Stimulated activated CD8-positive, alpha-beta memory T cell treated with anti-CD3 and anti-CD28 coated beads, Interleukin-2, amount 100 ng/mL, for 48 hours (primary cell): ENCODE results near the gene SLC48A1.
"Not testable (repeated sequence)": the region's sequence is repeated elsewhere in the genome, so short reads cannot be mapped to it uniquely, and the experiment has no call there.

Source experiments
- DNase-seq, 2 donors: peaks; one replicate each; pipeline ENCODE4 v3.0.0-alpha.2; 2020; ENCODE audit warnings: low read depth in 2 of 2

SLC48A1 gene

GRCh38 chr12:47811581-47812484, 38.8 kb downstream of the SLC48A1 start:
- no peak for DNase-seq

GRCh38 chr12:47812797-47813510, 39.9 kb downstream of the SLC48A1 start:
- DNase-seq = peak; percentile 85 to 90

- DNase-seq = no peak
These were observed 40.6 kb downstream of the SLC48A1 start for GRCh38 chr12:47813511-47814196.

- no peak for DNase-seq
These were observed 41.6 kb downstream of the SLC48A1 start for GRCh38 chr12:47814539-47815170.

- DNase-seq = not testable (repeated sequence)
These were observed 42.4 kb downstream of the SLC48A1 start for GRCh38 chr12:47815447-47815846.

- DNase-seq = no peak
These were observed 43.6 kb downstream of the SLC48A1 start for GRCh38 chr12:47816403-47817271.

GRCh38 chr12:47817272-47818006, 44.4 kb downstream of the SLC48A1 start:
- DNase-seq = no peak

GRCh38 chr12:47818007-47818376, 45.0 kb downstream of the SLC48A1 start:
- no peak for DNase-seq

- DNase-seq = no peak
These were observed 45.6 kb downstream of the SLC48A1 start for GRCh38 chr12:47818467-47819137.

- peak in 1 of 2 donors; percentile 54 for DNase-seq
These were observed 46.3 kb downstream of the SLC48A1 start for GRCh38 chr12:47819138-47819895.

GRCh38 chr12:47819896-47820630, 47.0 kb downstream of the SLC48A1 start, which contains the start of gene HDAC7:
Gene HDAC7 (minus strand): TSS chr12:47819903. CDS start chr12:47819785, 118 bp downstream.
- DNase-seq = peak; percentile 63 to 67

- DNase-seq = no peak
These were observed 47.8 kb downstream of the SLC48A1 start for GRCh38 chr12:47820631-47821345.

GRCh38 chr12:47821346-47821706, 48.3 kb downstream of the SLC48A1 start:
- DNase-seq = no peak

- DNase-seq = no peak
These were observed 49.4 kb downstream of the SLC48A1 start for GRCh38 chr12:47822401-47822800.

- no peak for DNase-seq
These were observed 49.8 kb downstream of the SLC48A1 start for GRCh38 chr12:47822863-47823262.

GRCh38 chr12:47823422-47824086, 50.5 kb downstream of the SLC48A1 start:
- no peak for DNase-seq

- DNase-seq = no peak
These were observed 51.2 kb downstream of the SLC48A1 start for GRCh38 chr12:47824198-47824597.
